ENCODE measurements around the gene SYT6.
"Not testable (repeated sequence)": the region's sequence is repeated elsewhere in the genome, so short reads cannot be mapped to it uniquely, and the experiment has no call there.

SYT6 gene

GRCh38 chr1:114091711-114092110 lies 62.0 kb downstream of the SYT6 start:
- no peak for DNase-seq

DNA sequence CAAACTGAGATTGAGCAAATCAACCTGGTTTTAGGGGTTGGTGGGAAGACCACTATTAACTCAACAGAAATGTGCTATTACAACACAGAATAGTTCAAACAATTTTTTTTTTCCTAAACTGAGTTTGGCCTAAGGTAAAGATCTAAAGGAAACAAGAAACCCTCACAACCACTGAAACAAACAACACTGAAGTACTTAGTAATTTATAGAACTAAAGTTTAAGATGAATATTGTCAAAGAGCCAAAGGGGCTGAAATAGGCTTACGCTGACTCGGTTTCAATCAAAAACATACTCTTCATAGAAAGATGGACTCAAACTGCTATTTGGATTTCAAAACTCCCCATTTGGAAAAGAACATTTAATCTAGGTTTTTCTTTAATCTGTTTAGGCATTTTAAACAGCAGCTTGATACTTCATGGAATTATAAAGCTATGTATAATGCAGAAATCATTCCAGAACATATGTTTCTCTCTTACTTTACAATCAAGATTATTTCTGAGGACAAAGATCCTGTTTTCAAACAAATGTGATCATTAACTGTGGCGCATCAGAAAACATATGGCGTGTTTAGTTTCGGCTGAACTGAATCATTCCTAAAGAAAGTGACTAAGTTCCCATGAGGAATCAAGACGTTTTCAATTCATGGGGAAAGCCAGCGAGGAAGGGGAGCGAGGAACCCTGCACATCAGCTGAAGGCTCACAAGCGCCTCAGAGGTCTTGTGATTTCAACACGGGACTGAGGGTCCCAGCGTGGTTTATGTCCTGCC lies 62.7 kb downstream of the SYT6 start:
- no peak for DNase-seq

DNA sequence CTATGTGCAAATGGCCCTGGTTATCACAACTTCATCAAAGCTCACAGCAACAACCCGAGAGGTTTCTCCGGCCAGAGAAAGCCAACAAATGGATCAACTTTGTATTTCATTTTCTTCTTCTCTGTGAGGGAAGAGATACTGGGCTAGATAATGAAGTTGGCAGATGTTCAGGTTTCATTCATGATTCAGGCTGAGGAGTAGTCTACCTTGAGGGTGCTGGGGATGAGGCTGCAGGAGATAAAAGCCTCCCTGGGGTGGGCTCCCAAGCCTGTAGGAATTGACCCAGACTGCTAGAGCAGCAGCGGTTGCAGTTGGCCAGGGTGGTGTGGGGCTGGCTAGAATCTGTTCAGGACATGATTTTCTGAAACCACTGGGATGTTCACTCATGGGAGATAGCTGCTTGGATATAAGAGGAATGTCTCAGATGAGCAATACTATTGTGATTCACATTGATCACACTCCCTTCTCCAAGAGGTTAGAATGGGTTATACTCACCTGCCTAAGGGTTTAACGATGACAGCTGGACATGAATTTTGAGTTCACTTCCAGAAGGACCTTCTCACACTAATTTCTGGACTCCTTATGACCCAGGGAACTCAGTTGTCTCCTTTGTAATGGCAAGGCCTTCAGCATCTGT lies 64.0 kb downstream of the SYT6 start:
- DNase-seq: no peak

- no peak for DNase-seq
Observed at GRCh38 chr1:114088392-114089299, 65.0 kb downstream of the SYT6 start.

- DNase-seq: no peak
Observed at GRCh38 chr1:114087495-114087894, 66.2 kb downstream of the SYT6 start.

DNA sequence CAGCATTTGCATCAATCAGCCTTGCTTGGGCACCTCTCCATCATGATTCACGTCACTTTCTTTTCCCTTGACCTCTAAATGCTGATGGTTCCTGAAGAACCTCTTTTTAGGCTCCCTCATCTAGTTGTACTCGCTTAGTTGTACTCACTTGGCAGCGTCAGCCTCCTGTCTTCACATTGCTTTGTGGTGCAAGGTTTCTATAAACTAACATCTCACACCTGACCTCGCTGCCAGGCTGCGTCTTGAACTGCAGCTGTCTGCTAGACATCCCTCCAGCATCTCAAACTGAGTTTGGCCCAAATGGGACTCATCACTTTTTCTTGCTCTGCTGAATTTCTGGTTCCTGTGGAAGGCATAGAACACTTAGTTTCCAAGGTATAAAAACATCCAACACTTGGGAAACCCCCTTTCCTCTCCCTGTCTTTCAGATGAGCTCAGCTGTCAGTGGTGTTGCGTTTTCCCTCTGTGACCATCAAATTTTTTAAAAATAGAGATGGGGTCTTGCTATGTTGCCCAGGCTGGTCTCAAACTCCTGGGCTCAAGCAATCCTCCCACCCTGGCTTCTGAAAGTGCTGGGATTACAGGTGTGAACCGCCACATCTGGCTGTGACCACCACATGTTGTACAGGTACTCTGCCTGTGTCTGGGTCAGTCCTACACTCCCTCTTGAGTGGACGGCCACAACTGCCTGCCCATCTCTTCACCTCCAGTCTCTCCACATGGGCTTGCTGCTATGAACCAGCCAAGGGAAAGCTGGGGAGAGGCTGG lies 66.9 kb downstream of the SYT6 start:
- DNase-seq: no peak

- DNase-seq: no peak
Observed at GRCh38 chr1:114082867-114083585, 70.6 kb downstream of the SYT6 start.

DNA sequence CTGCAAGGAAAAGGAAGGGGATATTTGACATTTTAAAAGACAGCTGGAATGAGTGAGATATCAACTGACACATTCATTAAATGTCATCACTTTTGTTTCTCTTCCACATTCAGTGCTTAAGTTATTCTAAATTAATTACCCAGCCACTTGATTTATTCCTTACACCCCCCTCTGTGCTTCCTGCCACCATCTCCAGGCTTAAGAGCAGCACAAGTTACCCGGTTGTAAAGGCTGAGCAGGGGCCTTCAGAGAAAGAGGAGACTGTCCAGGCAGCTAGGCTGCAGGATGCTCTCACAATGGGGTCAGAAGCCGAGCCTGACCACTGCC lies 71.4 kb downstream of the SYT6 start:
- no peak for DNase-seq

- no peak for DNase-seq
Observed at GRCh38 chr1:114081437-114082303, 72.0 kb downstream of the SYT6 start.

- no peak for DNase-seq
Observed at GRCh38 chr1:114080511-114081436, 72.9 kb downstream of the SYT6 start.

DNA sequence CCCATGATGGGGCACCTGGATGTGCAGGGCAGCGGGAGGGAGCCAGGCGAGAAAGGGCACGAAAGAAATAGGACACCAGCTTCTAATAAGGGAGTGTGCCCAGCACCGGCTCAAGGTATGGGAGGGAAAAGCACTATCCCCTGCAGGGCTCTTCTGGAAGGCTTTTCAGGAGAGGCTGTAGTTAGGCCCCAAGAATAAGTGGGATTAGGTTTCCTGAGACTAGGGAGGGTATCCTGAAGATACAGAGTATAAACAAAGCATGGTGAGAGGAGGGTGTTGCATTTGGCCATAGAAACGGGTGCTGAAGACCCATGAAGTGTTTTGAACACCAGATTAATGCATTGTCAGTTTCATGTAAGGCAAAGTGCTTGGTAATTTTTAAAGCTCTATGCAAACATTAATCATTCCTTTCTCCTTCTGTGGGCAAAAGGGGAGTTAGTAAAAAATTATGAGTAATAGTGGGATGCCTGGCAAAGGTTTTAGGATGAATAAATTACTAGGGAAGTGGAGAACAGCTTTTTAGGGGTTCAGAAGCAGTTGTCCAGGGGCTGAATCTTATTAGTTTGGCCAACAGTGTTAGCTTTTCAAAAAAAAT lies 74.0 kb downstream of the SYT6 start:
- no peak for DNase-seq

GRCh38 chr1:114078116-114078515 lies 75.6 kb downstream of the SYT6 start:
- DNase-seq: no peak

DNA sequence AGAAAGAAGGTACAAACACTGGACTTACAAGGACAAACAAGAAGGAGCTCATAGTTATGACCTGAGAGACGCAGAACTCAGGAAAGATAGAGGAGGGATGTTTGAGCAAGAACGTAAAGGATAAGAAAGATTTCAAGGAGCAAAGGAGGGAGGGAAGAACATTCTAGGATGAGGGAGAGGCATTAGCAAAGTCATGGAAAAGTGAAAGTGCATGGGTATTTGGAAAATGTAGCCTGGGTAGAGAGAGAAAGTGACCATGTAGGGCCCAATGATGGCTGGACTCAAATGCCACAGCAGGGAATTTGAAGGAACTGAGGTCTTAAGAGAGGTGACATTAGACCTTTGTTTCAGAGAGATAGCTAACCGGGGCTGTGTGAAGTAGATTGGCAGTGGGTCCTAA lies 76.5 kb downstream of the SYT6 start:
- DNase-seq: no peak

DNA sequence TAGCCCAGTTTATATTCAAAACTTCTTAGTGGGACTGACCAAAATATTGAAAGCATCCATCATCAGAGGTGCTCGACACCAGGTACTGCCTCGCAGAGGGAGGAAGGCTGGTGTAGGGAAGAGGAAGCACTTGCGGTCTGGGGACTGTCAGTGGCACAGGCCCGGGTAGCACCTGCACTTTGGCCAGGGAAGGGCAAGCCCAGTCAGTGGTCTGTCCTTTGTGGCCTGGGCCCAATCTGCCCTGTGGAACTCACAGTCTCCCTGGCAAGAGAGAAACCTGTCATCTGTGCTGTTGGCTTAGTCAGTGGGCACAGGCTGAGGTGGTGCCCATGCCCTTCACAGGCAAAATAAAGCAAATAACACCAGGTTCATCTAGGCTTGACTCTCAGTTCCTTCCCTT lies 77.4 kb downstream of the SYT6 start:
- DNase-seq: no peak

GRCh38 chr1:114075546-114076242 lies 78.0 kb downstream of the SYT6 start:
- no peak for DNase-seq

GRCh38 chr1:114075105-114075504 lies 78.6 kb downstream of the SYT6 start:
- no peak for DNase-seq

GRCh38 chr1:114072246-114072645 lies 81.4 kb downstream of the SYT6 start:
- no peak for DNase-seq

DNA sequence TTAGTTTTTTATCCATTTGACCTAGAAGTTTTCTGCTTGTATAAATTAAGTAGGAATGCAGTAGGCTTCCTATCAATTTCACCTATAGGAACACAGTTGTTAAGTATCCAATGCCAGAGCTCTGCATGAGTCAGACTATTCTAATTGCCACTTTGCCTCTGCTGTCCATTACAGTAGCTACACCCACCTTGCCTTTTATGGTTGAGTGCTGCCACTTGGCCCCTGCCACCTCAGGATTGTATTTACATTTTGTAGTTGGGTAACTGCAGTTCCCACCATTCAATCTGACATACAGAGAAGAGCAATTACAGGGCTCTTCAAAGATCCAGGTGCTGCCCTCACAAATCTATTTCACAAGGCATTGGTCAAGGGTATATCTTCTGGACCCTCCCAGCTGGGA lies 83.9 kb downstream of the SYT6 start:
- not testable (repeated sequence) for DNase-seq

GRCh38 chr1:114068684-114069083 lies 85.0 kb downstream of the SYT6 start:
- not testable (repeated sequence) for DNase-seq

All from activated CD4-positive, alpha-beta T cell treated with anti-CD3 and anti-CD28 coated beads for 1 hour (primary cell).